ENCODE measurements around the gene MGAT1. TPM values are rescaled to one million over a fixed set of nuclear protein-coding genes. Genes with fewer than 3 reads are reported as not detected.

Gene MGAT1
- polyA plus RNA-seq, 1 donor from 2014 or later: 31.8 TPM

GRCh38 chr5:180776376-180776775 is 26.2 kb downstream of the MGAT1 start:
- Histone ChIP-seq H3K4me3 (ENCODE audit: low read length) (no peak overlapping the region), H2AFZ (ENCODE audit: low read depth, low read length) (no peak overlapping the region), H3F3A (ENCODE audit: insufficient read depth, low read length, poor library complexity, severe bottlenecking) (no peaks in the 10 kb centered on the region), H3K9me2 (ENCODE audit: insufficient read depth, low read length) (no peaks in the 10 kb centered on the region), H3K27me3 (ENCODE audit: insufficient read depth, low read depth, low read length) (no peaks in the 10 kb centered on the region), H3K79me2 (replicated peaks; ENCODE audit: insufficient read depth, low read length) (no peaks in the 10 kb centered on the region), H3K4me2 (ENCODE audit: low read length) (no peak overlapping the region), H3K9ac (ENCODE audit: low read length) (no peak overlapping the region), H3K36me3 (ENCODE audit: insufficient read depth, low read length) (no peaks in the 10 kb centered on the region), H4K20me1 (ENCODE audit: insufficient read depth) (no peaks in the 10 kb centered on the region), H3K27ac (ENCODE audit: low read length) (no peak overlapping the region), H3K9me3 (ENCODE audit: low read length) (no peaks in the 10 kb centered on the region)
- TF ChIP-seq TAF1 (IDR thresholded peaks at IDR 0.05; ENCODE audit: low read depth) (no peak), EP300 (conservative IDR thresholded peaks at IDR 0.05; ENCODE audit: poor library complexity, severe bottlenecking) (no peak), RAD21 (conservative IDR thresholded peaks at IDR 0.05) (no peak), CTCF (IDR thresholded peaks at IDR 0.05; ENCODE audit: poor library complexity, severe bottlenecking) (no peak), EZH2 (IDR thresholded peaks at IDR 0.05; ENCODE audit: borderline replicate concordance, insufficient read depth, low read length, poor library complexity, severe bottlenecking) (no peak), REST (IDR thresholded peaks at IDR 0.05; ENCODE audit: borderline replicate concordance) (no peak), SMC3 (conservative IDR thresholded peaks at IDR 0.05; ENCODE audit: poor library complexity) (no peak), MXI1 (conservative IDR thresholded peaks at IDR 0.05; ENCODE audit: poor library complexity, severe bottlenecking) (no peak), POLR2AphosphoS5 (IDR thresholded peaks at IDR 0.05) (no peak)

GRCh38 chr5:180775624-180776023 is 27.0 kb downstream of the MGAT1 start:
- H3F3A ChIP-seq (ENCODE audit: insufficient read depth, low read length, poor library complexity, severe bottlenecking): no peaks in the 10 kb centered on the region
- H2AFZ ChIP-seq (ENCODE audit: low read depth, low read length): no peak overlapping the region
- H3K9me3 ChIP-seq (ENCODE audit: low read length): no peaks in the 10 kb centered on the region
- no peaks in the 10 kb centered on the region for H4K20me1 ChIP-seq (ENCODE audit: insufficient read depth)
- no peak overlapping the region for H3K9ac ChIP-seq (ENCODE audit: low read length)
- H3K4me3 ChIP-seq (ENCODE audit: low read length): no peak overlapping the region
- H3K27ac ChIP-seq (ENCODE audit: low read length): no peak overlapping the region
- H3K36me3 ChIP-seq (ENCODE audit: insufficient read depth, low read length): no peaks in the 10 kb centered on the region
- no peak overlapping the region for H3K4me2 ChIP-seq (ENCODE audit: low read length)
- H3K9me2 ChIP-seq (ENCODE audit: insufficient read depth, low read length): no peaks in the 10 kb centered on the region
- H3K79me2 ChIP-seq (replicated peaks; ENCODE audit: insufficient read depth, low read length): no peaks in the 10 kb centered on the region
- TF ChIP-seq EP300 (conservative IDR thresholded peaks at IDR 0.05; ENCODE audit: poor library complexity, severe bottlenecking): no peak
- no peaks in the 10 kb centered on the region for H3K27me3 ChIP-seq (ENCODE audit: insufficient read depth, low read depth, low read length)

- Histone ChIP-seq H3K9me2 (ENCODE audit: insufficient read depth, low read length) (no peaks in the 10 kb centered on the region), H3K4me2 (ENCODE audit: low read length) (no peak overlapping the region), H3K27me3 (ENCODE audit: insufficient read depth, low read depth, low read length) (no peaks in the 10 kb centered on the region), H3K36me3 (ENCODE audit: insufficient read depth, low read length) (no peaks in the 10 kb centered on the region), H3K9me3 (ENCODE audit: low read length) (no peaks in the 10 kb centered on the region), H3K27ac (ENCODE audit: low read length) (no peak overlapping the region), H3F3A (ENCODE audit: insufficient read depth, low read length, poor library complexity, severe bottlenecking) (no peaks in the 10 kb centered on the region), H3K4me3 (ENCODE audit: low read length) (no peak overlapping the region), H4K20me1 (ENCODE audit: insufficient read depth) (no peaks in the 10 kb centered on the region), H3K79me2 (replicated peaks; ENCODE audit: insufficient read depth, low read length) (no peaks in the 10 kb centered on the region), H3K9ac (ENCODE audit: low read length) (no peak overlapping the region), H2AFZ (ENCODE audit: low read depth, low read length) (no peak overlapping the region)
- TF ChIP-seq CTCF (IDR thresholded peaks at IDR 0.05; ENCODE audit: poor library complexity, severe bottlenecking) (no peak), POLR2AphosphoS5 (IDR thresholded peaks at IDR 0.05) (no peak), MXI1 (conservative IDR thresholded peaks at IDR 0.05; ENCODE audit: poor library complexity, severe bottlenecking) (no peak), EZH2 (IDR thresholded peaks at IDR 0.05; ENCODE audit: borderline replicate concordance, insufficient read depth, low read length, poor library complexity, severe bottlenecking) (no peak), SMC3 (conservative IDR thresholded peaks at IDR 0.05; ENCODE audit: poor library complexity) (no peak), TAF1 (IDR thresholded peaks at IDR 0.05; ENCODE audit: low read depth) (no peak), RAD21 (conservative IDR thresholded peaks at IDR 0.05) (no peak), EP300 (conservative IDR thresholded peaks at IDR 0.05; ENCODE audit: poor library complexity, severe bottlenecking) (no peak), REST (IDR thresholded peaks at IDR 0.05; ENCODE audit: borderline replicate concordance) (no peak)
These were observed 30.8 kb downstream of the MGAT1 start for GRCh38 chr5:180771839-180772238.
